Spleen (tissue), 7 donors: ENCODE measurements around the gene MSL3B.

Experiments
- CTCF ChIP-seq, 11 experiments: fragments of 200-600 bp in 7 of 11; fragments of 450-650 bp in 4 of 11; sonication (generic) in 4 of 11; IDR thresholded peaks in 8 of 11; conservative IDR thresholded peaks in 3 of 11; 1 replicate in 7 of 11; 2 replicates in 4 of 11; pipeline versions ENCODE4 v1.4.0 to v1.8.0; 2016 to 2021; ENCODE audit warnings: antibody characterized with exemption in 11 of 11, inconsistent platforms in 4 of 11, mild to moderate bottlenecking in 1 of 11
- POLR2A ChIP-seq, 3 donors: fragments of 450-650 bp; IDR thresholded peaks; one replicate each; pipeline ENCODE4 v1.5.1; 2017; ENCODE audit warnings: antibody characterized with exemption in 3 of 3, mild to moderate bottlenecking in 1 of 3
- POLR2AphosphoS5 ChIP-seq, 3 donors: sonication (generic); formaldehyde crosslinking; IDR thresholded peaks; one replicate each; pipeline ENCODE4 v1.5.1; 2017; ENCODE audit warnings: antibody characterized with exemption in 3 of 3
- donor health status: DM: no; HTN: no; CAD: no; lungs with moderate emphysema.
- donor health status: DM: no; HTN: no; CAD: no.
- donor health status: DM: no; HTN: no; CAD: no.

GRCh38 chr2:233840520-233840919 lies 27.7 kb downstream of the MSL3B start:
- TF ChIP-seq POLR2AphosphoS5 (IDR thresholded peaks at IDR 0.05) (no peak), CTCF (IDR thresholded peaks at IDR 0.05 in 8 of 11, conservative IDR thresholded peaks at IDR 0.05 in 3 of 11) (no peak), POLR2A (IDR thresholded peaks at IDR 0.05) (no peak)
